K562 (cell line): ENCODE results near the gene NMS.

Source experiments
- EZH2 ChIP-seq: IDR thresholded peaks from 2 replicates; pipeline ENCODE4 v1.6.1; 2012; ENCODE audit warnings: low read depth, mild to moderate bottlenecking, inconsistent platforms, low read length, borderline replicate concordance
- FOXO4 ChIP-seq: fragments of 450-650 bp; formaldehyde crosslinking; IDR thresholded peaks from 2 replicates; pipeline ENCODE4 v1.4.0; 2020; ENCODE audit warnings: mild to moderate bottlenecking, moderate library complexity
- RBM34 ChIP-seq: fragments of 200-400 bp; formaldehyde crosslinking; IDR thresholded peaks from 2 replicates; pipeline ENCODE4 v1.6.1; 2018; ENCODE audit warnings: low read length, borderline replicate concordance; ENCODE audit not compliant: insufficient read depth

- TF ChIP-seq FOXO4 (CRISPR knock-in tag) = no peak
- no peak for TF ChIP-seq EZH2
- TF ChIP-seq RBM34 = no peak
Measured at GRCh38 chr2:100483895-100484294, 13.6 kb downstream of the NMS start.
